Stimulated activated CD4-positive, alpha-beta T cell treated with anti-CD3 and anti-CD28 coated beads, Interleukin-2, amount 100 ng/mL, for 4 hours (primary cell): ENCODE results near the gene QTRT2.
A peak's percentile ranks its signal among the peaks of the same experiment; 100 is the strongest.

Source experiments
- DNase-seq: peaks from one replicate; pipeline ENCODE4 v3.0.0-alpha.2; 2020; ENCODE audit warnings: low read depth

QTRT2 gene

GRCh38 chr3:114056130-114057010 is at the start of gene QTRT2, which contains the start of gene CCDC191:
Gene QTRT2 (plus strand): TSS chr3:114056737. CDS start chr3:114065258, 8,521 bp downstream.
Gene CCDC191 (minus strand): TSS chr3:114056526. CDS start chr3:114056466, 60 bp downstream.
- peak; percentile 98 for DNase-seq

GRCh38 chr3:114011059-114011797 is 45.3 kb upstream of the QTRT2 start:
- DNase-seq: no peak

- no peak for DNase-seq
Measured at GRCh38 chr3:114014211-114014610, 42.3 kb upstream of the QTRT2 start.

GRCh38 chr3:114019486-114019885 is 37.1 kb upstream of the QTRT2 start:
- DNase-seq: no peak

GRCh38 chr3:114020907-114021306 is 35.6 kb upstream of the QTRT2 start:
- no peak for DNase-seq

GRCh38 chr3:114022145-114022802 is 34.3 kb upstream of the QTRT2 start:
- DNase-seq: no peak

- DNase-seq: no peak
Measured at GRCh38 chr3:114025451-114025850, 31.1 kb upstream of the QTRT2 start.

GRCh38 chr3:114026331-114026730 is 30.2 kb upstream of the QTRT2 start:
- no peak for DNase-seq

- DNase-seq: no peak
Measured at GRCh38 chr3:114033721-114034120, 22.8 kb upstream of the QTRT2 start.

- no peak for DNase-seq
Measured at GRCh38 chr3:114034211-114034610, 22.3 kb upstream of the QTRT2 start.

GRCh38 chr3:114034787-114035545 is 21.6 kb upstream of the QTRT2 start:
- DNase-seq: no peak

- DNase-seq: no peak
Measured at GRCh38 chr3:114035896-114036295, 20.6 kb upstream of the QTRT2 start.

- no peak for DNase-seq
Measured at GRCh38 chr3:114043205-114043604, 13.3 kb upstream of the QTRT2 start.

- no peak for DNase-seq
Measured at GRCh38 chr3:114052216-114052615, 4.3 kb upstream of the QTRT2 start.

GRCh38 chr3:114057011-114057347 is 442 bp downstream of the QTRT2 start:
- no peak for DNase-seq

- no peak for DNase-seq
Measured at GRCh38 chr3:114058646-114059045, 2.1 kb downstream of the QTRT2 start.

GRCh38 chr3:114060906-114061655 is 4.5 kb downstream of the QTRT2 start:
- no peak for DNase-seq

- no peak for DNase-seq
Measured at GRCh38 chr3:114067804-114068203, 11.3 kb downstream of the QTRT2 start.

- DNase-seq: no peak
Measured at GRCh38 chr3:114068336-114068735, 11.8 kb downstream of the QTRT2 start.

GRCh38 chr3:114071786-114072185 is 15.2 kb downstream of the QTRT2 start:
- no peak for DNase-seq

- DNase-seq: no peak
Measured at GRCh38 chr3:114076711-114077110, 20.2 kb downstream of the QTRT2 start.
